H1 (cell line): ENCODE measurements around the gene THAP11. TPM values are rescaled to one million over a fixed set of nuclear protein-coding genes. Genes with fewer than 3 reads are reported as not detected.

Experiments
- EP300 ChIP-seq, 2 experiments: IDR thresholded peaks; 1 replicate in 1 of 2; 2 replicates in 1 of 2; pipeline ENCODE4 v1.6.1; 2011 to 2012; ENCODE audit warnings: low read depth in 2 of 2, low read length in 2 of 2, mild to moderate bottlenecking in 2 of 2, borderline replicate concordance in 1 of 2, inconsistent platforms in 1 of 2, moderate library complexity in 1 of 2
- EZH2 ChIP-seq: fragments of 200-600 bp; sonication (generic); IDR thresholded peaks from 2 replicates; pipeline ENCODE4 v1.7.1; 2012; ENCODE audit warnings: low read depth, mild to moderate bottlenecking, moderate library complexity, low read length, inconsistent platforms; ENCODE audit not compliant: severe bottlenecking
- POLR2A ChIP-seq, 2 experiments: IDR thresholded peaks; 1 replicate in 1 of 2; 2 replicates in 1 of 2; pipeline ENCODE4 v1.6.1; 2011; ENCODE audit warnings: low read depth in 2 of 2, low read length in 2 of 2, mild to moderate bottlenecking in 2 of 2; ENCODE audit errors: control extremely low read depth in 1 of 2
- POLR2AphosphoS5 ChIP-seq: IDR thresholded peaks from 2 replicates; pipeline ENCODE4 v1.6.1; 2011; ENCODE audit warnings: low read depth, low read length
- polyA plus RNA-seq, 7 experiments: library from polyadenylated mRNA; depleted of rRNA in 3 of 7; stranded (reverse) in 5 of 7; unstranded in 2 of 7; fragments of >200 nt in 5 of 7; fragments of 200-250 nt in 2 of 7; gene quantifications; 1 replicate in 5 of 7; 2 replicates in 1 of 7; 4 replicates in 1 of 7; pipeline versions ENCODE4 v1.2.1 to v1.2.3, GENCODE V29; 2011 to 2013; ENCODE audit warnings: missing spikeins in 2 of 7, mixed read lengths in 2 of 7
- total RNA-seq: library from RNA; stranded (reverse); fragmentation: NEBNext Ultra II Directional; extraction: Animal tissue kit (Norgen Biotek cat#: 25700); gene quantifications from 2 replicates; pipeline ENCODE4 v1.2.1, GENCODE V29; 2021

Gene THAP11
- total and polyA plus RNA-seq, 2 of the 8 experiments (the other 6 are each of a cell fraction or from before 2014, with no cell fraction given): 50.8 to 54.8 TPM

- TF ChIP-seq EP300 (IDR thresholded peaks at IDR 0.05; ENCODE audit: borderline replicate concordance in 1 of 2, low read depth in 2 of 2, low read length in 2 of 2) (no peak), POLR2AphosphoS5 (no peak), EZH2 (no peak), POLR2A (IDR thresholded peaks at IDR 0.05; ENCODE audit: control extremely low read depth in 1 of 2, low read depth in 2 of 2, low read length in 2 of 2) (no peak)
These were observed 36.1 kb downstream of the THAP11 start (continued) for GRCh38 chr16:67878232-67878631.
